LNCaP clone FGC (cell line): ENCODE measurements around the gene FRYL.

Experiments
- DNase-seq: peaks from one replicate; pipeline ENCODE4 v3.0.0-alpha.2; 2011; ENCODE audit warnings: low read depth
- H3K4me3 ChIP-seq: 2 replicates; pipeline ENCODE4 v1.5.1; 2011; ENCODE audit warnings: mild to moderate bottlenecking, low read depth, low read length, control low read depth
- TF ChIP-seq, protein P1 (sequence below): IDR thresholded peaks from 2 replicates; pipeline ENCODE4 v1.5.1; 2012; ENCODE audit warnings: mild to moderate bottlenecking; ENCODE audit not compliant: control insufficient read depth, insufficient read depth; ENCODE audit errors: extremely low read depth

The FRYL gene

DNA sequence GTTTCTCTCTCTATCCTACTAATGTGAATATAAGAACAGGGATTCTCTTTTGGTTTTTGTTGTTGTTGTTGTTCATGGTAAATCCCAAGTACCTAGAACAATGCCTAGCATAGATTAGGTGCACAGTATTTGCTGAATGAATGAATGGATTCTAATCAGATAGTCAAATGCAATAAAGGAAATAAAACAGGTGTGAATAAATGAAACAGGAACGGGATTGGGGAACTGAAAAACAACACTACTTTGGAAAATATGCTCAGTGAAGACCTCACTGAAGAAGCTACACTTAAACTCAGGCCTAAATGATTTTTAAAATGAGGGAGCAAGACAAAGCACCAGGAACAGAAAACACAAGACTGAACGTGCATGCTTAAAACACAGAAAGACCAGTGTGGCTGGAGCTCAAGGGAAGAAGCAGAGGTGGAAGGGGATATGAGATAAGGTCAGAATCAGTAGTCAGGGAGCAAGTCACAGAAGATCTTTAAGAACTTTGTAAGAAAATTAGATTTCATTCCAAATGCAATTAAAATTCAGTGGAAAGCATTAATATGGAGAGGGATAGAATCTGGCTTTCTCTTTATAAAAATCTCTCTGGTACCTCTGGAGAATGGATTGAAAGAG is 145.3 kb downstream of the FRYL start:
- TF ChIP-seq, protein P1, sequence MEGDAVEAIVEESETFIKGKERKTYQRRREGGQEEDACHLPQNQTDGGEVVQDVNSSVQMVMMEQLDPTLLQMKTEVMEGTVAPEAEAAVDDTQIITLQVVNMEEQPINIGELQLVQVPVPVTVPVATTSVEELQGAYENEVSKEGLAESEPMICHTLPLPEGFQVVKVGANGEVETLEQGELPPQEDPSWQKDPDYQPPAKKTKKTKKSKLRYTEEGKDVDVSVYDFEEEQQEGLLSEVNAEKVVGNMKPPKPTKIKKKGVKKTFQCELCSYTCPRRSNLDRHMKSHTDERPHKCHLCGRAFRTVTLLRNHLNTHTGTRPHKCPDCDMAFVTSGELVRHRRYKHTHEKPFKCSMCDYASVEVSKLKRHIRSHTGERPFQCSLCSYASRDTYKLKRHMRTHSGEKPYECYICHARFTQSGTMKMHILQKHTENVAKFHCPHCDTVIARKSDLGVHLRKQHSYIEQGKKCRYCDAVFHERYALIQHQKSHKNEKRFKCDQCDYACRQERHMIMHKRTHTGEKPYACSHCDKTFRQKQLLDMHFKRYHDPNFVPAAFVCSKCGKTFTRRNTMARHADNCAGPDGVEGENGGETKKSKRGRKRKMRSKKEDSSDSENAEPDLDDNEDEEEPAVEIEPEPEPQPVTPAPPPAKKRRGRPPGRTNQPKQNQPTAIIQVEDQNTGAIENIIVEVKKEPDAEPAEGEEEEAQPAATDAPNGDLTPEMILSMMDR, result no peak
- no peak for DNase-seq
- no peak overlapping the region for H3K4me3 ChIP-seq

- no peak for DNase-seq
- H3K4me3 ChIP-seq, result no peak overlapping the region
- TF ChIP-seq, protein P1, result no peak
These were observed 146.4 kb downstream of the FRYL start for GRCh38 chr4:48633657-48634056.

DNA sequence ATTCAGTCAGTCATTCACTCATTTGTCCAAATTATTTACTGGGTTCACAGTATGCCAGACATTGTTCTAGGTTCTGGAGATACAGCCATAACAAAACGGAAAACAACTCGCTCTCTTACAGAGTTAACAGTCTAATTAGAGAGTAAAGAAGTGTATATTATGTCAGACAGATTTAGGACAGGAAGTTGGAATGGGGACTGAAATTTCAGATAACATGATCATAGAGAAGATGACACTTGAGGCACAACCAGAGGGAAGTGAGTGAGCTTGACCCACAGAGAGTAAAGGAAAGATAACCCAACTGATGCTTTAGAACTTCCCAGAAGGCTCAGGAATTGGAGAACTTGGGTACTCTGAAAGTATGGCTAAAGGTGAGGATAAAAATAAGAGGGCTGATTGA is 150.6 kb downstream of the FRYL start:
- TF ChIP-seq, protein P1, result no peak
- no peak for DNase-seq
- no peak overlapping the region for H3K4me3 ChIP-seq

- TF ChIP-seq, protein P1, result no peak
- no peak for DNase-seq
These were observed 156.8 kb downstream of the FRYL start for GRCh38 chr4:48623182-48623780.

GRCh38 chr4:48620831-48621230 is 159.2 kb downstream of the FRYL start:
- no peak overlapping the region for H3K4me3 ChIP-seq
- no peak for DNase-seq
- TF ChIP-seq, protein P1, result no peak

More at GRCh38 chr4:48623182-48623780, 156.8 kb downstream of the FRYL start:
- no peak overlapping the region for H3K4me3 ChIP-seq

DNA sequence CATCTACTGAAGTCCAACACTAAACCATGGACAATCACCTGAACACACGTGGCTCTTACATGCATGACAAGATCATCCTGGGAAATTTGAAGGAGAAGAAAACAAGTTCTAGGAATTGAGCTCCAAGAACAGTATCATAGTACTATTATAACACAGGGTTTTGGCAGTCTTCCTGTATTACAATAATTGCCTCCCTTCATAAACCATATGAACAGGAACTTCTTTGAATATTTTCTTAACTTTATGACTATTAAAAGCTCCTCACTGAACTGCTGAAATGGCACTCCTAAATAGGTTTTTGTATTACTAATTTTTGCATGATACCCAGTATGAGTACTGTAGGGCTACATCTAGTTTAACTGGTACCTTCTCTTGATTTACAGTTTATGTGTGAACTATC is 160.0 kb downstream of the FRYL start:
- H3K4me3 ChIP-seq, result no peak overlapping the region
- TF ChIP-seq, protein P1, result no peak
- DNase-seq, result no peak

DNA sequence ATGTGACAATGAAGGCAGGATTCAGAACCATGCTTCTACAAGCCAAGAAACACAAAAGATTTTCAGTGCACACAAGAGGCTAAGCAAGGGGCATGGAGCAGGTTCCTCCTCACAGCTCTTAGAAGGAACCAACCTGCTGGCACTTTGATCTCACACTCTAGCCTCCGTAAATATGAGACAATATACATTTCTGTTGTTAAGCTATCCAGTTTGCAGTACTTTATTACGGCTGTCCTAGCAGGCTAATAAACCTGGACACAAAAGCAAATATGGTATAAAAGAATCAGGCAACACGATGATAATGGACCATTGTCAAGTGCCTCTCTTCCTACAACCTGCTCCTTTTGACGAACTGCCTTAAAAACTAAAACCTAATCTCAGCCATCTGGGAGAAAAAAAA is 175.6 kb downstream of the FRYL start:
- TF ChIP-seq, protein P1, result no peak
- no peak overlapping the region for H3K4me3 ChIP-seq
- peak; percentile 54 for DNase-seq
